ENCODE measurements around the gene OR51D1.
A peak's percentile ranks its signal among the peaks of the same experiment; 100 is the strongest.

OR51D1 gene

DNA sequence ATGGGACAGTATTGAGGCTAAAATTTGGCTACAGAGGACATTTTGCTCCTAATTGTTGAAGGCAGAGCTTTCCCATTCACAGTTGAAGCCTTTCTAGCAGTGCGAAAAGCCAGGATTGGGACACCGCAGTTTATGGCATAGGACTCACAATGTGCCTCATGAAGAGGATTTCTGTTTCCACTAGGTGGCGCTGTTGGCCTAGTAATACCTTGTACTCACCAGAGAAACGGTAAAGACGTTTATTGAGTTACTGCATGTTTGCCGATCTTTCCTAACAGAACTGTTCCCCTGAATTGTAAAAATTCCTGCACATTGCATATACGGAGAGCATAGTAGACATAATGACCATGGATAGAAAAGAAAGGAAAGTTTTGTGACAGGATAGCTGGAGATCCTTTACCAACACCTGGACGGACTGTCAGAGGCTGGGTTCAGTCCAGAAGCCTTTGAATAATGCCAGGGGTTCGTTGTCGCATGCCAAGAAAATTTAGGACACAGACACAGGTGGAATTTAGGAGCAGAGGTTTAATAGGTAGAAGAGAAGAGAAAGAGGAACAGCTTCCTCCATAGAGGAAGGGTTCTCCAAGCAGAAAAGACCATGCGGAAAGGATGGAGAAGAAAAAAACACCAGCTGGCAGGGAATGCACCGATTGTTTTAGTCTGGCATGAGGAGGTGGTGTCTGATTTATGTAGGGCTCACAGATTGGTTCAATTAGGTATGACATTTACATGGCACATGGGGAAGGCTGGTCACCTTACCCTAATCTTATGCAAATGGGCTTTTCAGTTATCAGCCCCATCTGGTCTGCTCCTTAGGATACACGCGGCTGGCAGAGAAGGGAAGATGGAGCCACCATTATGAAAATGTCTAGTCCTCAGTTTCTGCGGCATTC, 10.8 kb upstream of the OR51D1 start:
- Histone ChIP-seq H3K4me1 (ENCODE audit: control insufficient read depth, insufficient read depth, low read depth, low read length) (no peaks in the 10 kb centered on the region), H2AK5ac (ENCODE audit: low read length, severe bottlenecking) (no peak overlapping the region), H3K18ac (ENCODE audit: low read depth in 1 of 2, low read length in 2 of 2) (no peak overlapping the region), H3K36me3 (ENCODE audit: control insufficient read depth in 1 of 2, insufficient read depth in 2 of 2, low read depth in 1 of 2, low read length in 2 of 2) (no peaks in the 10 kb centered on the region), H4K91ac (ENCODE audit: low read length) (no peak overlapping the region), H3K4ac (ENCODE audit: low read depth in 1 of 2, low read length in 2 of 2) (no peak overlapping the region), H3K14ac (ENCODE audit: low read length in 2 of 2) (no peak overlapping the region), H2BK120ac (ENCODE audit: low read depth, low read length) (no peak overlapping the region), H2AFZ (ENCODE audit: low read depth, low read length) (no peak overlapping the region), H3K9ac (ENCODE audit: low read length) (no peak overlapping the region), H3K79me1 (replicated peaks; ENCODE audit: low read length, poor library complexity, severe bottlenecking) (no peaks in the 10 kb centered on the region), H2BK15ac (ENCODE audit: low read depth, poor library complexity, severe bottlenecking) (no peak overlapping the region), H2BK12ac (ENCODE audit: low read length in 2 of 2) (no peak overlapping the region), H3K4me2 (ENCODE audit: low read length, poor library complexity, severe bottlenecking) (no peak overlapping the region), H3K9me3 (ENCODE audit: control insufficient read depth, low read length) (no peaks in the 10 kb centered on the region), H2BK5ac (ENCODE audit: low read depth, low read length, poor library complexity, severe bottlenecking) (no peak overlapping the region), H3K27ac (ENCODE audit: low read length, poor library complexity, severe bottlenecking) (no peak overlapping the region), H3K23ac (ENCODE audit: low read length in 2 of 2) (no peak overlapping the region), H4K8ac (ENCODE audit: low read length) (no peak overlapping the region), H3K27me3 (ENCODE audit: control insufficient read depth in 1 of 2, insufficient read depth in 1 of 2, low read length in 2 of 2) (peaks cover 0 to 6% of the 10 kb centered on the region in 2 experiments), H3K4me3 (ENCODE audit: insufficient read depth in 1 of 2, low read depth in 1 of 2, low read length in 2 of 2) (no peak overlapping the region)
- peak; percentile 67 for DNase-seq
- WGBS = 45% methylated on average over 14 of the region's 15 CpGs

DNA sequence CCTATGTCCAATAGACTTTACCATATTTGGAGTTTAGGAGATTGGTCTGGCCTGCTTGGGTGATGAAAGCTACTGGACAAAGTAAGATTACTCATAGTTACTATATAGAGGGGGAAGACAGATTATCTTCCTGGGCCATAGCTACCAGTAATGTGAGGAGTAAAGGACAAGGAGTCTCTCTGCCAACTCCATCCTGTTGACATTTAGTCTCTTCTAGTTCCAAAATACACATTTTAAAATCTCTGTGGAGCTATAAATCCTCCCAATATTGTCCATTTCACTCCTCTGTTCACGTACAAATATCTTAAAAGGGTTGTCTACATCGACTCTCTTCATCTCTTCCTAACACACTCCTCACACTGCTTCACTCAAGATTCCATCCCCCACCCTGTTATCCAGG, 1.1 kb upstream of the OR51D1 start:
- no peak for DNase-seq
- H4K8ac ChIP-seq (ENCODE audit: low read length) = no peak overlapping the region
- H3K4ac ChIP-seq (ENCODE audit: low read depth in 1 of 2, low read length in 2 of 2) = no peak overlapping the region
- H2BK120ac ChIP-seq (ENCODE audit: low read depth, low read length) = no peak overlapping the region
- H2AK5ac ChIP-seq (ENCODE audit: low read length, severe bottlenecking) = no peak overlapping the region
- WGBS = 78% methylated on average over 2 of the region's 2 CpGs
- H3K27ac ChIP-seq (ENCODE audit: low read length, poor library complexity, severe bottlenecking) = no peak overlapping the region
- H3K9ac ChIP-seq (ENCODE audit: low read length) = no peak overlapping the region
- H3K79me1 ChIP-seq (replicated peaks; ENCODE audit: low read length, poor library complexity, severe bottlenecking) = no peaks in the 10 kb centered on the region
- H3K36me3 ChIP-seq (ENCODE audit: control insufficient read depth in 1 of 2, insufficient read depth in 2 of 2, low read depth in 1 of 2, low read length in 2 of 2) = no peaks in the 10 kb centered on the region
- H3K9me3 ChIP-seq (ENCODE audit: control insufficient read depth, low read length) = no peaks in the 10 kb centered on the region
- no peak overlapping the region for H2BK12ac ChIP-seq (ENCODE audit: low read length in 2 of 2)
- no peak overlapping the region for H3K23ac ChIP-seq (ENCODE audit: low read length in 2 of 2)
- H4K91ac ChIP-seq (ENCODE audit: low read length) = no peak overlapping the region
- H3K14ac ChIP-seq (ENCODE audit: low read length in 2 of 2) = no peak overlapping the region
- no peak overlapping the region for H3K4me3 ChIP-seq (ENCODE audit: insufficient read depth in 1 of 2, low read depth in 1 of 2, low read length in 2 of 2)
- H3K4me1 ChIP-seq (ENCODE audit: control insufficient read depth, insufficient read depth, low read depth, low read length) = peaks cover 4% of the 10 kb centered on the region
- no peak overlapping the region for H3K18ac ChIP-seq (ENCODE audit: low read depth in 1 of 2, low read length in 2 of 2)
- H2AFZ ChIP-seq (ENCODE audit: low read depth, low read length) = no peak overlapping the region
- no peak overlapping the region for H3K4me2 ChIP-seq (ENCODE audit: low read length, poor library complexity, severe bottlenecking)
- H2BK5ac ChIP-seq (ENCODE audit: low read depth, low read length, poor library complexity, severe bottlenecking) = no peak overlapping the region
- H3K27me3 ChIP-seq (ENCODE audit: control insufficient read depth in 1 of 2, insufficient read depth in 1 of 2, low read length in 2 of 2) = peaks cover 16 to 26% of the 10 kb centered on the region in 2 experiments
- no peak overlapping the region for H2BK15ac ChIP-seq (ENCODE audit: low read depth, poor library complexity, severe bottlenecking)

DNA sequence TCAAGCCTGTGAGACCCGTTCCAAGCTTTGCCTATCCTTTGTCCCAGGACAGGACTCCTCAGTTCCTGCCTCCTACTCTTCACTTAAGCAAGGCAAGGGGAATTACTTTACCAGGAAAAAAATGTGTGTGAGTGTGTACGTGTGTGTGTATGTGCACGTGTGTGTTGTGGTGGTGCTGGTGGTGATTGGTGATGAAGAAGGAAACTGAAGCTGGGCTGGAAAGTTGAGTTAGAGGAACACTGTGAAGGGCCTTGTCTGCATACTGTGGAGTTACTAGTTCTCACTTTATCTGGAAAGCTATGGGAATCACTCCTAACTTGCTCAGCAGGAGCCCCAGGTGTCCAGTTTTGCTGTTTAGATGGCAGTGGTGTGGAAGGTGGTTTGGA, 378 bp downstream of the OR51D1 start:
- Histone ChIP-seq H4K8ac (ENCODE audit: low read length) (no peak overlapping the region), H3K79me1 (replicated peaks; ENCODE audit: low read length, poor library complexity, severe bottlenecking) (no peaks in the 10 kb centered on the region), H3K4ac (ENCODE audit: low read depth in 1 of 2, low read length in 2 of 2) (no peak overlapping the region), H3K18ac (ENCODE audit: low read depth in 1 of 2, low read length in 2 of 2) (no peak overlapping the region), H3K27me3 (ENCODE audit: control insufficient read depth in 1 of 2, insufficient read depth in 1 of 2, low read length in 2 of 2) (peaks cover 16 to 32% of the 10 kb centered on the region in 2 experiments), H2AFZ (ENCODE audit: low read depth, low read length) (no peak overlapping the region), H3K4me3 (ENCODE audit: insufficient read depth in 1 of 2, low read depth in 1 of 2, low read length in 2 of 2) (no peak overlapping the region), H3K9ac (ENCODE audit: low read length) (no peak overlapping the region), H4K91ac (ENCODE audit: low read length) (no peak overlapping the region), H2BK12ac (ENCODE audit: low read length in 2 of 2) (no peak overlapping the region), H3K14ac (ENCODE audit: low read length in 2 of 2) (no peak overlapping the region), H2BK15ac (ENCODE audit: low read depth, poor library complexity, severe bottlenecking) (no peak overlapping the region), H3K27ac (ENCODE audit: low read length, poor library complexity, severe bottlenecking) (no peak overlapping the region), H2BK120ac (ENCODE audit: low read depth, low read length) (no peak overlapping the region), H3K23ac (ENCODE audit: low read length in 2 of 2) (no peak overlapping the region), H2AK5ac (ENCODE audit: low read length, severe bottlenecking) (no peak overlapping the region), H3K36me3 (ENCODE audit: control insufficient read depth in 1 of 2, insufficient read depth in 2 of 2, low read depth in 1 of 2, low read length in 2 of 2) (no peaks in the 10 kb centered on the region), H3K4me2 (ENCODE audit: low read length, poor library complexity, severe bottlenecking) (no peak overlapping the region), H3K4me1 (ENCODE audit: control insufficient read depth, insufficient read depth, low read depth, low read length) (peaks cover 4% of the 10 kb centered on the region), H2BK5ac (ENCODE audit: low read depth, low read length, poor library complexity, severe bottlenecking) (no peak overlapping the region), H3K9me3 (ENCODE audit: control insufficient read depth, low read length) (no peaks in the 10 kb centered on the region)
- 85% methylated on average over 3 of the region's 3 CpGs for WGBS
- no peak for DNase-seq

DNA sequence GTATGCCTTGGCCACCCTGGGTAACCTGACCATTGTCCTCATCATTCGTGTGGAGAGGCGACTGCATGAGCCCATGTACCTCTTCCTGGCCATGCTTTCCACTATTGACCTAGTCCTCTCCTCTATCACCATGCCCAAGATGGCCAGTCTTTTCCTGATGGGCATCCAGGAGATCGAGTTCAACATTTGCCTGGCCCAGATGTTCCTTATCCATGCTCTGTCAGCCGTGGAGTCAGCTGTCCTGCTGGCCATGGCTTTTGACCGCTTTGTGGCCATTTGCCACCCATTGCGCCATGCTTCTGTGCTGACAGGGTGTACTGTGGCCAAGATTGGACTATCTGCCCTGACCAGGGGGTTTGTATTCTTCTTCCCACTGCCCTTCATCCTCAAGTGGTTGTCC, 2.7 kb downstream of the OR51D1 start:
- peaks cover 4% of the 10 kb centered on the region for H3K4me1 ChIP-seq (ENCODE audit: control insufficient read depth, insufficient read depth, low read depth, low read length)
- H2AFZ ChIP-seq (ENCODE audit: low read depth, low read length) = no peak overlapping the region
- H4K8ac ChIP-seq (ENCODE audit: low read length) = no peak overlapping the region
- H2AK5ac ChIP-seq (ENCODE audit: low read length, severe bottlenecking) = no peak overlapping the region
- H3K23ac ChIP-seq (ENCODE audit: low read length in 2 of 2) = no peak overlapping the region
- H3K9ac ChIP-seq (ENCODE audit: low read length) = no peak overlapping the region
- H2BK120ac ChIP-seq (ENCODE audit: low read depth, low read length) = no peak overlapping the region
- H3K79me1 ChIP-seq (replicated peaks; ENCODE audit: low read length, poor library complexity, severe bottlenecking) = no peaks in the 10 kb centered on the region
- H3K14ac ChIP-seq (ENCODE audit: low read length in 2 of 2) = no peak overlapping the region
- H3K9me3 ChIP-seq (ENCODE audit: control insufficient read depth, low read length) = no peaks in the 10 kb centered on the region
- H2BK15ac ChIP-seq (ENCODE audit: low read depth, poor library complexity, severe bottlenecking) = no peak overlapping the region
- no peak overlapping the region for H3K27ac ChIP-seq (ENCODE audit: low read length, poor library complexity, severe bottlenecking)
- no peak overlapping the region for H3K4me3 ChIP-seq (ENCODE audit: insufficient read depth in 1 of 2, low read depth in 1 of 2, low read length in 2 of 2)
- H2BK5ac ChIP-seq (ENCODE audit: low read depth, low read length, poor library complexity, severe bottlenecking) = no peak overlapping the region
- no peak overlapping the region for H2BK12ac ChIP-seq (ENCODE audit: low read length in 2 of 2)
- no peak overlapping the region for H3K4me2 ChIP-seq (ENCODE audit: low read length, poor library complexity, severe bottlenecking)
- H3K18ac ChIP-seq (ENCODE audit: low read depth in 1 of 2, low read length in 2 of 2) = no peak overlapping the region
- no peak overlapping the region for H3K4ac ChIP-seq (ENCODE audit: low read depth in 1 of 2, low read length in 2 of 2)
- no peaks in the 10 kb centered on the region for H3K36me3 ChIP-seq (ENCODE audit: control insufficient read depth in 1 of 2, insufficient read depth in 2 of 2, low read depth in 1 of 2, low read length in 2 of 2)
- H3K27me3 ChIP-seq (ENCODE audit: control insufficient read depth in 1 of 2, insufficient read depth in 1 of 2, low read length in 2 of 2) = peaks cover 16 to 32% of the 10 kb centered on the region in 2 experiments
- WGBS = 87% methylated on average over 6 of the region's 6 CpGs
- no peak overlapping the region for H4K91ac ChIP-seq (ENCODE audit: low read length)
- no peak for DNase-seq

Measured in mesenchymal stem cell (in vitro differentiated cells and primary cell).